GM21825 (cell line): Measurements from ENCODE around the gene SI.
"Not testable (repeated sequence)": the region's sequence is repeated elsewhere in the genome, so short reads cannot be mapped to it uniquely, and the experiment has no call there.

Source experiments
- ATAC-seq: cut with Tn5 transposase; IDR thresholded peaks from one replicate; pipeline ENCODE4 v1.9.1; 2021; ENCODE audit warnings: mild to moderate bottlenecking, moderate library complexity; ENCODE audit not compliant: unreplicated experiment

The SI gene

DNA sequence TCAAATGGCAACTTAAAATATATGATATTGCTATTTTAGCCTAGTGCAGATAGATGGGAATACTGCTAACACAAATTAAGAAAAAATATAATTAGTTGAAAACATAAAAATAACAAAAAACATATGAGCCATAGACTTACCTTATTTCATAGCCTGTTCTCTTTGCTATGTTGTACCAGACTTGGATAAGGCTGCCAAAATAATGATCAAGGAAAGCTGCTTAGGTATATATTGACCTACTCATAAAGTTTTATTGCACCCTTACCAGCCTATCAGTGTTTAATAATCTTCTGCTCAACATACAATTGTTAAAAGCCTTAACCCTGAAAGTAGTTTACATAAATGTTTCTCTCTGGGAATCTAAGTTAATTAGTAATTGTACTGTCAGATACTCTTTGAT, at the start of gene SI:
Gene SI, minus strand, starts transcription at position 204 of the 400 bp plus-strand sequence. CDS start 2,484 bp downstream, outside the sequence.
- no peak for ATAC-seq

DNA sequence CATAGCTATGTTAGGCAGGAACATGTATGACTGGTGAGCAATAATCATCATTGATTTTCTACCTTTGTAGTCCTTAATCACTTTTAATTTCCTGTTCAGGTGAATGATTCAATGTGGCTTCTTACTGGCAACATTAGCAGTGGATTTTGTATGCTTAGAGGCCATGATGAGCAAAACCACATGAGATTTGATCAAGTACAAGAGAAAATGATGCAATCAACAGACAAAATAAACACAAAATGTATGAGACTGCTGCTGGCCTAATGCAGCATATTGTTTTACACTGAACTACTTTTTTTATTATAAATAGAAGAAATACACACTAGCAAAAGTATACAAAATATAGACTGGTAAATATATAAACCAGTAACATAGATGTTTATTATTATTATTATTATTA, 47.5 kb upstream of the SI start:
- ATAC-seq: no peak

GRCh38 chr3:165111401-165111800, 33.1 kb upstream of the SI start:
- ATAC-seq: no peak

DNA sequence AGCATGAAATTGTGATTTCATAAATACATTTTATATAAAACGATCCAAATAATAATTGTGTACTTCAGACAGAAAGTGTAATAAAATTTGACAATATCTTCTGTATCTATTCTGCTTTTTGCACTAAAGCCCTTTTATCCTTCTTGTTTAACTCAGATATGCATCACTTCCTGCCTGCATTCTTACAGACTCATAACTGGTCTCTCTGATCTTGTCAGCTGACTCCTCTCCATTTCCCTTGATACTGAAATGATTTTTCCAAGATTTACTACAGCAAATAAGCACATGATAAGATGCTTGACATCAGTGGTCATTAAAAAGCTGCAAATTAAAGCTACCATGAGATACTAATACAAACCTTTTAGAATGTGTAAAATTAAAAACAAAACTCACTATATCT, 25.3 kb upstream of the SI start:
- ATAC-seq: no peak

DNA sequence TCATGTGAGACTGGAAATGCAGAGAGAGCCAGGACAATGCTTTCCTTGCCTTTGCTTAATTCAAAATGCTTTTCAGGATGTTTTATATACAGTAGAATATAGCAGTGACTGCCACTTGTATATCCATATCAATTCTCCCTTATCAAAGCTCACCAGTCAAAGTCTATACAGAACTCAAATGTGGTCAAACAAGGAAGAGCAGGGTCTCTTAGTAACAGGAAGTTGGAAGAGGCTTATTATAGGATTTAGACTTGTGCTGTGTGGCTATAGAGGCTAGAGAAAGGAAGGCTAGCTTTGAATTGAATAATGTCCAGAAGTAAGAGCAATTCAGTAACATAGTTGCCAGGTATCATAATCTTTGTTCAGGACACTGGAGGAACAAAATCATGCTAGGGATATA, 4.4 kb upstream of the SI start:
- ATAC-seq: no peak

DNA sequence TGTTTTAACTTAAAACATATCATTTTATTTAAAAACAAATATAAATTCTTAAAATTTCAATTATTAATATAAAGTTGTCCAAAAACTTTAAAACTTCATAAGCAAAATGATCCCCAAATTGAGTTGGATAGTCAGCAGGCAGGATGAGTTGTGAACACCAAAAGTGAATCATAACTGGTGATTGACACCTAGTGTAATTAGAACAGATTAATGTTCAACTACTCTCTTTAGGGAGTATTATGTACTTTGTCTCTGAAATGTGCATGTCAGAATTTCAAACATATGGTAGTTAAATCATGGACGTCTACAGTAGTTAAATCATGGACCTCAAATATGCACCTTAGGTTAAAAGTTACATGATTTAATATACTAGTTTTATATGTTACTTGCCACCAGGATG, 2.9 kb upstream of the SI start:
- ATAC-seq: no peak

DNA sequence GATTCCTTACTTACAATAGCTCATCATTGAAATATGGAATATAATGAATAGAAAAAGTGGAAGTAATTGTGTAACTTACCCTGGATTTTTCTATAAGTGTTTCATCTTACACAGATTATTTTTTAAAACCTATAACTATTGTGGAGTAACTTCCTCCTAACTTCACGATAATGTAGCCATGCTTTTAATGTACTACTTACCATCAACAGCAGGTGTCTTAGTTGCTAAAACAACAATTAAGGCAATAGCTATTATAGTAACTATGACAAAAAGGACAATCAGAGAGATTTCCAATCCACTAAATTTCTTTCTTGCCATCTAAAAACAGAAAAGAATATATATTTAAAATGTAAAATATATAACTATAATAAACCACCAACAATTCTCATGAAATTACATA, 2.6 kb downstream of the SI start:
- no peak for ATAC-seq

DNA sequence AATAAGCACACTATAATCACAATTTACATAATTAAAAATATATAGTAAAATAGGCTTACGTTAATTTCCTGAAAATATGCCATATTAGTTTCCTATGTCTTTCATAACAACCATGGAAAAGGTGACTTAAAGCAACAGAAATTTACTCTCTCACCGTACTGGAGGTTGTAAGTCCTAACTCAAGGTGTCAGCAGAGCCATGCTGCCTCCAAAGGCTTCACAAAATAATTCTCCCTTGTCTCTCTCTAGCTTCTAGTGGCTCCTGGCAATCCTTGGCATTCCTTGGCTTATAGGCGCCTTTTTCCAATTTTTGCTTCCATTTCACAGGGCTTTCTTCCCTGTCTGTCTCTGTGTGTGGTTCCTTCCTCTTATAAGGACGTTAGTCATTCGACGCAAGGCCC, 7.6 kb downstream of the SI start:
- no peak for ATAC-seq

DNA sequence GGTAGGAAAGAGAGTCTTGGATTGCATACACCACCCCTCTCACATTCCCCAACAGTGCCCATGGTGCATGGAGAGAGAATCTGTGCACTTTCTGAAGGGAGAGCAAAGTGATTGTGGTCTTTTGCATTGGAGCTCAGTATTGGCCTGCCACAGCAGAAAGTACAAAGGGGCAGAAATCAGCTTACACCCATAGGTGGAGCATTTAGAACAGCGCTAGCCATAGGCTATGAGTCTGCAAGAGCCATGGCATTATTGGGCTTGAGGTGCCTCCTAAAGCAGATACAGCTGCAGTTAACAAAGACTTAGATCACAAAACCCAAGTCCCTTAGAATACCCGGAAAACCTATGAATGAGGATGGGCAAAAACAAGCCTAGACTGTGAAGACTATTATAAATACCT, 21.8 kb downstream of the SI start:
- no peak for ATAC-seq

DNA sequence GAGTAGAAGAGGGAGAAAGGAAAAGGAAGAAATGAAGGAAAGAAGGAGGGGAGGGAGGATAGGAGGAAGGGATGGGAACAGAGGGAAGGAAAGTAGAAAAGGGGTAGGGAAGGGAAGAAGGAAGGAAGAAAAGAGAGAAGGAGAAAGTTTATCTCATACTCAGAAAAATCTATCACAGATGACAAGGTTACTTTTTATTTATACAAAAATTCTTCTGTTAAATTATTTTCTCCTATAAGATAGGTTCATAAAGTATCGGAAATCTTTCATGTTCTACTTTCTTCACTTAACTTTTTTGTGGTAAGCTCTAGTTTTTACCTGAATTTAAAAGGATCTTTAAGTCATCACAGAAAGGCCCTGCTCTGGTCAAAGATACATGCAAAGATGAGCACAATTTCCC, 38.1 kb downstream of the SI start:
- ATAC-seq: no peak

GRCh38 chr3:165011557-165011956, 66.7 kb downstream of the SI start:
- ATAC-seq: no peak

DNA sequence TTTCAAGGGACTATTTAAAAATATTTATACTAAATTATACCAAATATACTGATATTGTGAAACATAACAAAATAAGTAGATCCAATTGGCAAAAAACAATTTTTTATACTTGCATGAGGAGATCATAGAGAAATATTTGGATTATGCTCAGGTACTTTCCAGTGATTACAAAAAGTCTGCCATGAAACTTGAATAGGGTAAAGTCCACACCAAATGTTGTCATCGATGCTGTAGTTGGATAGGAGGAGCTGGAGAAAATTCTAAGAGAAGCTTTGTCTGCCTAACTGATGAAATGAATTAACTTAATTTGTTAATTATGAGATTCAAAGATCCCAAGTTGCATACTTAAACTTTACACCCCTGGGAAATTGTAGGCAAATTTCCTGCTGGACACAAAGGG, 93.3 kb downstream of the SI start:
- no peak for ATAC-seq

GRCh38 chr3:164962610-164963009, 115.7 kb downstream of the SI start:
- no peak for ATAC-seq

DNA sequence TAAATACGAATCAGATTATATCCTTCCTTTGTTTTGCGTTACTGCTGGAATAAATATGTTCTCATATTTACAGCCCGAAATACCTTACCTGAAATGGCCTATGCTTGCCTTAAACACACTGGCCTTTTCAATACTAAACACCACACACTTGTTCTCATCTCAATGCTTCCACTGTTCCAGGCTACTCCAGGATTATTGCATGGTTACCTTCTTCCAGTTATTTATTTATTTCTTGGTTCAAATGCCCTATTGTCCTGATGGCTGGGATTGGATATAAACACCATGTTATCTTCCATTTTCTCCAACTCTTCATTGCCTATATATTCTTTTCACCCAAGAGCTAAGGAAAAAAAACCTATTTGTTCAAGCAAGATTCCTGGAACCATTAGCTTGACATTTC, 125.3 kb downstream of the SI start:
- ATAC-seq: no peak

DNA sequence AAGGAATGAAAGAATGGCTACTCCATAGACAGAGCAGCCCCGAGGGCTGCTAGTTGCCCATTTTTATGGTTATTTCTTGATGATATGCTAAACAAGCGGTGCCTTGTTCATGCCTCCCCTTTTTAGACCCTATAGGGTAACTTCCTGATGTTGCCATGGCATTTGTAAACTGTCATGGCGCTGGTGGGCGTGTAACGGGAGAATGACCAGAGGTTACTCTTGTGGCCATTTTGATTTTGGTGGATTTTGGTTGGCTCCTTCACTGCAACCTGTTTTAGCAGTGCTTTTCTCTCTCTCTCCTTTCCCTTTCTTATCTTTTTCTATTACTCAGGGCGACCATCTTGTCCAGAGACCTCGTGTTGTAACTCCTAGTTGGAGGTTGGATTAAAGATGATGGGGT, 126.9 kb downstream of the SI start:
- ATAC-seq: not testable (repeated sequence)

- ATAC-seq: no peak
Observed at GRCh38 chr3:164940745-164941144, 137.6 kb downstream of the SI start.

- no peak for ATAC-seq
Observed at GRCh38 chr3:164929642-164930041, 148.7 kb downstream of the SI start.
